Activated T-helper 1 cell treated with anti-CD3 and anti-CD28 coated beads, Interleukin-2, amount 50 U/mL, for 16 hours (primary cell): ENCODE data around the gene CNKSR2.

ENCODE experiments used
- DNase-seq, 2 donors: peaks; one replicate each; pipeline ENCODE4 v3.0.0-alpha.2; 2020; ENCODE audit warnings: low read depth in 1 of 2, low spot score in 1 of 2

The CNKSR2 gene

GRCh38 chrX:21374163-21374993, at the start of gene CNKSR2:
Gene CNKSR2 (plus strand): TSS chrX:21374418. CDS start chrX:21374898, 480 bp downstream.
- DNase-seq: peak; percentile 8 to 50

GRCh38 chrX:21354725-21355124, 19.5 kb upstream of the CNKSR2 start:
- DNase-seq: no peak

- DNase-seq: no peak
Observed at GRCh38 chrX:21355831-21356230, 18.4 kb upstream of the CNKSR2 start.

GRCh38 chrX:21369613-21370012, 4.6 kb upstream of the CNKSR2 start:
- no peak for DNase-seq

DNA sequence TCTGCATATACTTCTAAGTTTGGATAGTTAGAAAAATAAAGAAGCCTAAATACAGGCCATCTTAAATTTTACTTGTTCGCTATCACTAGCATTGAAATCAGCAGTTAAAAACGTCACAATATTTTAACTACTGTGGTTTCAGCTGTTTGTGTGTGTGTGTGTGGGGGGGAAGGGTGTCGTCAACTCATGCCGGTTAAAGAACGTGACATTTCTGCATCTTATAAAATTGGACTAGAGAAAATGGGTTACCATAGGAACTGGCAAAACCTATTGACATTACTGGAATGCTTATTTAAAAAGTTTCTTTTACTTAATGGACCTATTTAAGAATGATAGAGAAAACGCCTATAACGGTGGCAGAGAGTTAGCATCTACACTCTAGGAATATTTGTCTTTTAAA, 1.2 kb upstream of the CNKSR2 start:
- DNase-seq: no peak

DNA sequence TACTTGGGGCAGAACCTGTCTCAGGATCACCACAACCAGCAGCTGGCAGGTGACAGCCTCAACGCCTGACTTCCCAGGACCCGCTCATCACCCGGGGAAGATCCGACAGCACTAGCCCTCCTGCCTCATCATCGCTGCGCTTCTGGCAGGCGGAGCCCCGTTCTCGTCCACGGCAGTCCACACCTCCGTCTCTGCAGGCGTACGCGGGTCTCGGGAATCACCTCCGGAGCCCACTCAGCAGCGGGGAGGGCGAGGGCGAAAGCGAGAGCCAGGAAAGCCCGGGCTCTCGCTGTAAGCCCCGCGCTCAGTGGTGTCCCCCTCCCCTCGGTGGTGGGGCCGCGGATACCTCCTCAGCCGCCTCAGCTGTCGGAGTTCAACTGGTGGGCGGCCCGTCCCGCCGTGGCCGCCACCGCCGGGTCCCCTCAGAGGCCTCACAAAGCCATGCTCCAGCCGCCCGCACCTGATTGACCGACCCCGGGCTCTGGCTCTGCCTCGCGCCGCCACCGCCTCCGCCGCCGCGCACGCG, 518 bp upstream of the CNKSR2 start:
- no peak for DNase-seq

- peak in 1 of 2 donors; percentile 6 for DNase-seq
Observed at GRCh38 chrX:21374994-21375707, 933 bp downstream of the CNKSR2 start.

GRCh38 chrX:21375708-21376009, 1.4 kb downstream of the CNKSR2 start:
- no peak for DNase-seq

DNA sequence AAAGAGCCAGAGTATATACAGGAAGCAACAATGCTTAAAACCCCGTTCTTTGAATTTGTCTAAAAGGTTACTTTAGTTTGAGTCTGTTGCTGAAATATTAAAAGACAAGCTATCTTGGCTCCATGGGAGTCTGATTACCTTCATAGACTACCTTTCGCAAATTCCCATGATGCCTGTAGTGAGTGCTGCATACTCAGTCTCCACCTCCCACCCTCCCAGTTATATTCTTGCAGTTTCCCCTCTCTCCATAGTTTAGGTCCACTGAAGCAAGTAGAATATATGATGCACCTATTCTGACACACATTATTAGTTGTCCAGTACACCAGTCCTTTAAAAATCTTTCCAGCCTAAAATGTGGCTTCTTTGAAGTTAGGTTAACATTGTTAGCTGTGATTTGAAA, 2.4 kb downstream of the CNKSR2 start:
- DNase-seq: no peak

- no peak for DNase-seq
Observed at GRCh38 chrX:21379991-21380390, 5.8 kb downstream of the CNKSR2 start.

DNA sequence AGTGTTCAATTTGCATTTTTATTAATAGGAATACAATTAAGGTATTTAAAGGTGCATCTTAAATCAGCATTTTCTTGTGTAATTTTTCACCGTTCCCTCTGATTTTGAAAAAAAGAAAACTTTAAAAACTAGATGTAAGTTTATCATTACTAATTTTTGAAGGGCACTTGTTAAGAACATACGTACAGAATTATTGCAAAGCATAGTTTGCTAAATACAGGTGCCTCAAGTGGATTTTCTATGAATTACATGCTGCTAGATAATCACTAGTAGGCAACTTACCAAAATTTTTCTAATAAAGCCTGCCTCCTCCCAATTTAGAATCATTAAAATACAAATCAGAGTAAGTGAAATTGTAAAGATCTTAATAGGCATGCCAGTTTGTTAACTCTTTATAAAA, 8.5 kb downstream of the CNKSR2 start:
- no peak for DNase-seq

- no peak for DNase-seq
Observed at GRCh38 chrX:21383546-21383945, 9.3 kb downstream of the CNKSR2 start.

DNA sequence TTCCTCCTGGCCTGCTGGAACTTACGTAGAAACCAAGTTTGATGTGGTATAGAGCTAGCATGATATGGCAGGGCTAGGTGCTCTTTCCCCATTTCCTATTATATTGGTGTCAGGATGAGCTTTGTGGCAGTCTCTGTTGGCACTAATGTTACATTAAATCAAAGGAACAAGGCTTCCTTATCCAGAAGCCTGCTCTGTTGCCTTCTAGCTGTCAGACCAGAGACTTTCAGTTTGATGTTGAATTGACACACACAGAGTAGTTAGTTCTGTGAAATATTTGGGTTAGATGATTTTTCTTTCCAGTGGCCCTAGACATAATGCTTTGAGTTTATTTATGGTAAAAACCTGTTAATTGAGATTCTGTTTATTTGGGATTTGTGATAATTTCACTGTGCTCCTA, 10.0 kb downstream of the CNKSR2 start:
- DNase-seq: no peak

DNA sequence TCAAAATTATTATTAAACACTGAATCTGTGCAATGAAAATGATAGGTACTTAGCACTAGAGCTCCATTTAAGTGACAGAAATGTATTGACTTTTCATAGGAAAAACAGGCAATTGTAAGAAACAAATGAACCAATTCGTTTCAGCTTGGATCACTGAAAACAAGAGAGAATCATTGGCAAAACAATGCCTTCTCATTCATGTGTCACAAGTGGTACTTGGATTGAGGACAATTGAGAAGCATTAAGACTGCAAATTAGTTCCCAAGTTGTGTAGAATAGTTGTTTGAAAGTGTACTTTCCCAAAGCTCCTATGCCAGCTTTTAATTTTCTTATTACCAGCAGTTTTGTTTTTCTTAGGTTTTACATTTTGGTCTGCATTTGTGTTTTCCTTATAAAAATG, 20.6 kb downstream of the CNKSR2 start:
- DNase-seq: no peak

DNA sequence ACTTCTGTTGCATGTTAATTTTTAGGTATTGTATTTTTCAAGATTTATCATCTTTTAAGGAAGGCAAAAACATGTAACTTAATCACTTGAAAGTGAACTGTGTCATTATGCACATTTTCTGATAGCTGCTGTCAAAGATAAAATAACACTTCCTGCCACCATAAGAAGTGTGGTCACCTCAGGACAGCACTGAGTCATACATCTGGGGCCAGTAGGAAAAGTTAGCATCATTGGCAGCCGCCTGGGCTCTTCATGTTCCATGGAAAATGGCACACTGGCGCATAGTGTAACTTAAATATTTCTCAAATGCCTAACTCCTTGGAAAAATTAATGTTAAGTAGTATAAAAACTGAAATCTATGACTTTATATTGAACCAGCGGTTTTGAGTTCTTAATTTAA, 24.2 kb downstream of the CNKSR2 start:
- no peak for DNase-seq

DNA sequence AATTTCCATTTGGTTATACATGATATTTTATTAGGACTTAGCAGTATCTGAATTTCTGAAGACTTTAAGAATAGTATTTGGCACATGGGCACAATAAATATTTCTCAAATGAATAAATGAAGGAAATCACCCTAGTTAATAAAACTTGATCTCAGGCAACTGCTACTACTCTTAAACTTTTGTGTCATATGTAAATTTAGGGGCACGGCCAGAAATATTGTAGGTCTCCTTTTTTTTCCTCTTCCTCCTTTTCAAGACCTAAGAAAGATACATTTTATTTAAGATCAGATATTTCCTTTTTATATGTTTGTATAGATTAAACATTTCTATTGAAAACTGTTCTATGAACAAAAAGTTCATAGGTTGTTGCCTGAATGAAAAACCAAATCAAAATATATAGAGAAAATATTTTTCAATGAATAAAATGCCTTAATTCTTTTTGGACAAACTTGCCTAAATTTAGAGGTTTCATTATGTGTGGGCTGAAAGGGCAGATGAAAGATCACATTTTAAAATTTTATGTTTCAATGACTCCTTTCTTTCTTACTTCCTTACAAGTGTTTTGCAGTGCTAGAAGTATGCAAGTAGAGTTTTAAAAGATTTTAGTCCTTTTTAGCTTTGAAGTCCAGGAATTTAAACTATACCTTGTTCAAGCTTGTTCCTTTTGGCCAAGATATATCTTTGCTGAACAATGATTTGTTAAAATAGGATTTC, 26.3 kb downstream of the CNKSR2 start:
- DNase-seq: no peak

DNA sequence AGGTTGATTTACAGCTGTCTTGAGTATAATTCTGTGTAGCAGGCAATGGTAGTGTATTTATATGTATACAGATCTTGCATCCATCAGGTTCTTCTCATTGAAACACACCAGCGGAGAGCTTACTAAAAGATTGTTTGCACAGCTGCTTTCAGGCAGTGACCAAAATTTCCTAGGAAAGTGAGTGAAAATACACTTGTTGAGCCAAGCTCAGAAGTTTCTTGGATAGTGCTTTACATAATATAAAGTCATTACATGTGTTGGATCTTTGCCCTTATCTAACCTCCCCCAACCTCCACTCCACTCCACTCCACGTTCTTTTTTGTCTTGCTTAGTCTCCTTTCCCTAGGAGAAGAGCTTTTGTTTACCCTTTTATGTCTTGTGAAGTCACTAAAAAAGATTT, 34.1 kb downstream of the CNKSR2 start:
- no peak for DNase-seq

- DNase-seq: no peak
Observed at GRCh38 chrX:21408788-21409187, 34.6 kb downstream of the CNKSR2 start.

GRCh38 chrX:21412029-21412428, 37.8 kb downstream of the CNKSR2 start:
- DNase-seq: no peak

- no peak for DNase-seq
Observed at GRCh38 chrX:21412883-21413282, 38.7 kb downstream of the CNKSR2 start.

DNA sequence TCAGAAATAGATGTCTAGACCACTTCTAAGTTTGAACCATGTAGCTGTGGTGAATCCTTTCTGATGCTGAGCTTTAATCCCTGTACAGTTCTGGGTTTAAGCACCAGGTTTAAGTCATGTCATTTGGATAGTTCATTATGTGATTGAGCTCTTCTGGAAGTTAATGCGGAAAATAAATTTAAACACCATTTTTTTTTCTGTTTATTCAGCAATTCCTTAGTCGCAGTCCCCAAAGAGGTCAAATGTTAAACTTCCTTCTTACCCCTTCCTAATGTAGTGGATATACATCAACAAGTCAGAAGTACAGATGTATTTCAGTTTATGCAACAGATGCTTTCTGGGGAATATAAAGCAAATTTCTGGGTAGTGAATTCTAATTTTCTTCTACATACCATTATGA, 52.9 kb downstream of the CNKSR2 start:
- DNase-seq: no peak

GRCh38 chrX:21437036-21437435, 62.8 kb downstream of the CNKSR2 start:
- DNase-seq: no peak
